K562 (cell line): ENCODE results near the gene ZDHHC8. TPM values are rescaled to one million over a fixed set of nuclear protein-coding genes. Genes with fewer than 3 reads are reported as not detected.

Experiments used
- ATAC-seq: fragments of 200-7000 bp; cut with Tn5 transposase; 3 replicates; pipeline ENCODE4 v1.9.1; 2020; ENCODE audit warnings: moderate library complexity
- BruUV-seq: library from RNA; stranded (reverse); fragments of 400-500 nt; replicated peaks from 2 replicates; lab custom pipeline; 2021; lab: Mats Ljungman, UMichigan
- CTCF ChIA-PET: fragments of 300-600 bp; formaldehyde crosslinking; extraction: SDS; loops from one replicate; lab custom pipeline; 2021; ENCODE audit warnings: low intra/inter-chr PET ratio; lab: Yijun Ruan, JAX
- POLR2A ChIA-PET: fragments of 300-600, 350-650 bp; sonication (Branson Sonifier 250); formaldehyde crosslinking; extraction: SDS; loops from one replicate; lab custom pipeline; 2021; ENCODE audit warnings: antibody characterized with exemption, inconsistent platforms; lab: Yijun Ruan, JAX
- DNase-seq, 4 experiments: peaks; one replicate each; pipeline versions ENCODE4 v3.0.0 to v3.0.0-alpha.2; 2011 to 2018; ENCODE audit warnings: low spot score in 3 of 4, mixed read lengths in 3 of 4; ENCODE audit errors: extremely low read depth in 1 of 4
- FAIRE-seq: peaks from 2 replicates; lab custom pipeline; 2011; peaks lifted over from hg19 to GRCh38; lab: Jason Lieb, UNC
- H2AFZ ChIP-seq: 2 replicates; pipeline ENCODE4 v1.6.0; 2011; ENCODE audit warnings: low read depth, low read length, control low read depth, inconsistent platforms
- H3K27ac ChIP-seq: fragments of 200-600 bp; 3 replicates; pipeline ENCODE4 v1.8.0; 2011; ENCODE audit warnings: low read depth, mild to moderate bottlenecking, control low read depth, inconsistent platforms, low read length, moderate library complexity, mixed read lengths; ENCODE audit errors: extremely low read depth
- H3K27me3 ChIP-seq, 2 experiments: fragments of 300-600 bp in 1 of 2; 2 replicates in 1 of 2; 3 replicates in 1 of 2; pipeline versions ENCODE4 v1.6.0 to v1.8.0; 2011; ENCODE audit warnings: inconsistent platforms in 2 of 2, low read length in 2 of 2, mild to moderate bottlenecking in 1 of 2, mixed read lengths in 1 of 2, moderate library complexity in 1 of 2; ENCODE audit not compliant: control insufficient read depth in 2 of 2, insufficient read depth in 2 of 2
- H3K36me3 ChIP-seq: fragments of 300-600 bp; 3 replicates; pipeline ENCODE4 v1.8.0; 2011; ENCODE audit warnings: mild to moderate bottlenecking, low read length, inconsistent platforms; ENCODE audit not compliant: control insufficient read depth, insufficient read depth
- H3K4me1 ChIP-seq, 2 experiments: fragments of 200-600 bp in 1 of 2; replicated peaks in 1 of 2; 2 replicates in 1 of 2; 3 replicates in 1 of 2; pipeline versions ENCODE4 v1.5.1 to v1.8.0; 2011; ENCODE audit warnings: inconsistent platforms in 2 of 2, low read length in 2 of 2, mild to moderate bottlenecking in 1 of 2, mixed read lengths in 1 of 2, moderate library complexity in 1 of 2; ENCODE audit not compliant: control insufficient read depth in 2 of 2, insufficient read depth in 2 of 2
- H3K4me2 ChIP-seq: 2 replicates; pipeline ENCODE4 v1.6.1; 2011; ENCODE audit warnings: low read length, control low read depth, inconsistent platforms, mixed read lengths; ENCODE audit not compliant: insufficient read depth
- H3K4me3 ChIP-seq: fragments of 200-600 bp; sonication (generic), shearing (Covaris generic); 2 replicates; pipeline ENCODE4 v1.5.1; 2016; ENCODE audit warnings: control low read depth, inconsistent platforms
- H3K79me2 ChIP-seq: fragments of 200-600 bp; 3 replicates; pipeline ENCODE4 v1.8.0; 2011; ENCODE audit warnings: low read length, inconsistent platforms; ENCODE audit not compliant: control insufficient read depth, insufficient read depth
- H3K9ac ChIP-seq, 2 experiments: 2 replicates each; pipeline versions ENCODE4 v1.6.0 to v1.6.1; 2011; ENCODE audit warnings: low read depth in 2 of 2, low read length in 2 of 2, control low read depth in 1 of 2, inconsistent platforms in 1 of 2, mild to moderate bottlenecking in 1 of 2, mixed read lengths in 1 of 2; ENCODE audit not compliant: insufficient read depth in 1 of 2
- H3K9me1 ChIP-seq: one replicate; pipeline ENCODE4 v1.6.0; 2011; ENCODE audit warnings: inconsistent platforms, mild to moderate bottlenecking, low read length, moderate library complexity; ENCODE audit not compliant: control insufficient read depth, insufficient read depth
- H3K9me3 ChIP-seq: replicated peaks from 2 replicates; pipeline ENCODE4 v1.5.1; 2011; ENCODE audit warnings: low read depth, low read length, inconsistent platforms; ENCODE audit not compliant: control insufficient read depth, insufficient read depth
- H4K20me1 ChIP-seq: replicated peaks from 2 replicates; pipeline ENCODE4 v1.6.1; 2011; ENCODE audit warnings: low read length, inconsistent platforms, mixed read lengths; ENCODE audit not compliant: control insufficient read depth, insufficient read depth
- ARNT ChIP-seq, 2 experiments: fragments of 450-650 bp; IDR thresholded peaks; 2 replicates each; pipeline ENCODE4 v1.6.1; 2016; ENCODE audit warnings: mild to moderate bottlenecking in 1 of 2
- BRCA1 ChIP-seq, 2 experiments: fragments of 450-650 bp in 1 of 2; sonication (generic) in 1 of 2; formaldehyde crosslinking in 1 of 2; IDR thresholded peaks; 2 replicates each; pipeline versions ENCODE4 v1.5.0 to v1.6.1; 2017 to 2020; ENCODE audit warnings: mild to moderate bottlenecking in 1 of 2, missing genetic modification reagents in 1 of 2
- HDAC6 ChIP-seq: IDR thresholded peaks from 2 replicates; pipeline ENCODE4 v1.6.1; 2012; ENCODE audit warnings: low read depth, mild to moderate bottlenecking, control low read depth, inconsistent platforms, low read length, moderate library complexity
- KLF13 ChIP-seq: fragments of 450-650 bp; IDR thresholded peaks from 2 replicates; pipeline ENCODE4 v1.6.1; 2016; ENCODE audit warnings: missing genetic modification characterization, low read depth, mild to moderate bottlenecking, missing compliant biosample characterization, moderate library complexity, borderline replicate concordance
- RBBP5 ChIP-seq: fragments of 200-600 bp; sonication (generic); IDR thresholded peaks from 2 replicates; pipeline ENCODE4 v1.6.1; 2012; ENCODE audit warnings: borderline replicate concordance, mild to moderate bottlenecking, low read length, control low read depth, inconsistent platforms; ENCODE audit not compliant: insufficient read depth, poor library complexity, severe bottlenecking
- RFX5 ChIP-seq: IDR thresholded peaks from 2 replicates; pipeline ENCODE4 v1.6.1; 2011; ENCODE audit warnings: low read depth, mild to moderate bottlenecking, improper control_type of control experiment, low read length
- STAG1 ChIP-seq: sonication (generic); formaldehyde crosslinking; IDR thresholded peaks from 2 replicates; pipeline ENCODE4 v1.5.0; 2020; ENCODE audit warnings: missing genetic modification reagents, borderline replicate concordance
- TEAD1 ChIP-seq, 2 experiments: fragments of 450-650 bp in 1 of 2; sonication (generic) in 1 of 2; formaldehyde crosslinking; IDR thresholded peaks; 2 replicates each; pipeline versions ENCODE4 v1.4.0 to v1.8.0; 2020 to 2022; ENCODE audit warnings: mild to moderate bottlenecking in 2 of 2, missing genetic modification reagents in 1 of 2
- TEAD4 ChIP-seq, 2 experiments: sonication (generic) in 1 of 2; formaldehyde crosslinking in 1 of 2; IDR thresholded peaks; 2 replicates each; pipeline versions ENCODE4 v1.6.1 to v1.8.0; 2012 to 2022; ENCODE audit warnings: borderline replicate concordance in 1 of 2, inconsistent platforms in 1 of 2, low read length in 1 of 2, mild to moderate bottlenecking in 1 of 2, missing genetic modification reagents in 1 of 2
- ZKSCAN1 ChIP-seq: fragments of 150-350 bp; IDR thresholded peaks from 2 replicates; pipeline ENCODE4 v1.6.1; 2016; ENCODE audit warnings: low read depth, low read length
- ZNF175 ChIP-seq: fragments of 200-800 bp; sonication (Bioruptor generic); IDR thresholded peaks from 2 replicates; pipeline ENCODE4 v1.6.1; 2016; ENCODE audit warnings: low read depth, mild to moderate bottlenecking, missing genetic modification characterization, missing compliant biosample characterization
- ZNF263 ChIP-seq: sonication (generic); formaldehyde crosslinking; IDR thresholded peaks from 2 replicates; pipeline ENCODE4 v1.8.0; 2022; ENCODE audit warnings: mild to moderate bottlenecking, missing genetic modification reagents, borderline replicate concordance
- ZSCAN29 ChIP-seq: fragments of 450-650 bp; IDR thresholded peaks from 2 replicates; pipeline ENCODE4 v1.6.1; 2017
- WGBS: fragments of 100-300 bp; shearing (Covaris generic); methylation state at CpG from one replicate; pipeline ENCODE4 v1.1.6; 2016; ENCODE audit warnings: low coverage, mixed read lengths; ENCODE audit not compliant: insufficient coverage; ENCODE audit errors: missing lambda C conversion rate; 5-methylcytosine and 5-hydroxymethylcytosine counted together
- in situ Hi-C: fragments of 300-500 bp; cut with MboI; formaldehyde crosslinking; loops from 4 replicates; pipeline ENCODE4 v1.15.0; 2018; ENCODE audit warnings: inconsistent platforms, mixed read lengths
- intact Hi-C: fragments of 100-400 bp; cut with micrococcal nuclease; formaldehyde crosslinking; loops from 2 replicates; pipeline ENCODE4 v1.14.2; 2022
- polyA plus RNA-seq, 8 experiments: library from polyadenylated mRNA; depleted of rRNA in 4 of 8; stranded (reverse) in 5 of 8; unstranded in 3 of 8; fragments of >200 nt; fragmentation: Nextera tagmentation in 2 of 8; fragmentation: Illumina TruSeq in 1 of 8; extraction: Ambion mirVana in 2 of 8; extraction: Trizol in 1 of 8; gene quantifications; 2 replicates each; pipeline versions ENCODE4 v1.2.1 to v1.2.3, GENCODE V29; 2011 to 2014; ENCODE audit warnings: inconsistent platforms in 1 of 8, missing spikeins in 1 of 8
- total RNA-seq, 7 experiments: library from RNA; depleted of rRNA in 6 of 7; stranded (reverse); fragments of >200 nt in 6 of 7; fragmentation: Illumina TruSeq in 2 of 7; extraction: Trizol in 2 of 7; gene quantifications; 2 replicates each; pipeline versions ENCODE4 v1.2.1 to v1.2.3, GENCODE V29; 2011 to 2021; ENCODE audit warnings: low replicate concordance in 1 of 7
- TF ChIP-seq, protein P1 (sequence below): sonication (generic); formaldehyde crosslinking; IDR thresholded peaks from 2 replicates; pipeline ENCODE4 v1.8.0; 2022; ENCODE audit warnings: mild to moderate bottlenecking, missing genetic modification reagents
- TF ChIP-seq, protein P2 (sequence below): sonication (generic); formaldehyde crosslinking; IDR thresholded peaks from 2 replicates; pipeline ENCODE4 v1.8.0; 2022; ENCODE audit warnings: mild to moderate bottlenecking, low read depth, missing genetic modification reagents
- TF ChIP-seq, protein P3 (sequence below): fragments of 450-650 bp; formaldehyde crosslinking; conservative IDR thresholded peaks from 2 replicates; pipeline ENCODE4 v1.4.0; 2022; ENCODE audit warnings: mild to moderate bottlenecking, missing genetic modification characterization

The ZDHHC8 gene
- total and polyA plus RNA-seq, 9 of the 15 experiments (the other 6 are each of a cell fraction or from before 2014, with no cell fraction given), result 0.04 to 109 (median 16.4) TPM

DNA sequence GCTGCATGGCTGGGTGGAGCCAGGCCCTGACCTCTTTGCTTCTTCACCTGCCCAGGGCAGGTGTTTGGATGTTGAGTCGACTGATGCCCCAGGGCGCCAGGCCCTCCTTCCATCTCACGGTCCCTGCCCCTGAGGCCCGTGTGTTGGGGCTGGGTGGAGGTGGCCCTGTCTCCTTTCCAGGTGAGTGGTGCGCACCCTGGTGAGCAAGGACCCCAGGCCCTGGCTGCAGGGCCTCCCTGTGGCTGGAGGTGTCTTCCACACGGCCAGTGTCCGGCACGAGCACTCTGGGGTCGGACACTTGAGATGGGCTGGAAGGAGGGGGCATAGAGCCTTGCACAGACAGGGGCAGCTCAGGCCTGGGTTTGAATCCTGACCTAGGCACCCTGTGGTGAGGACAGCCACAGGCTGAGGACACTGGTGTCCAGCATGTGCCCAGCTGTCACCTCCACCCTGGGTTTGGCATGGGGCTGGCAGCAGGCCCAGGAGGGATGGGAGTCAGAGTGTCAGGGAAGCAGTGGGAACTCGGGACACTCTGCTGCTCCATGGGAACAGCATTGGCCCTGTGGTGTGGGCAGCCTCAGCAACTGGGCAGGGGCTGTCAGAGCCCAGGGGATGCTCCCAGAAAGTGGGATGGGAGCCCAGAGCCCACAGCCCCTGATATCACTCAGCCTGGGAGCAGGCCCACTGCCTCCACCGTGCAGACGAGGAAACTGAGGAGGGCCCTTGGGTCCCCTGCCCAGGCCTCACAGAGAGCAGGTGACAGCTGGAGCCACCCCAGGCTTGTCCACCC lies 56.4 kb downstream of the ZDHHC8 start (continued):
- no peak for TF ChIP-seq KLF13 (tag)
- 0 out of 2 replicates have a peak, but pooled peaks have one; percentile 20 for TF ChIP-seq STAG1 (CRISPR knock-in tag)
- TF ChIP-seq BRCA1 (IDR thresholded peaks at IDR 0.05), result no peak
- TF ChIP-seq BRCA1 (CRISPR knock-in tag; IDR thresholded peaks at IDR 0.05), result 0 out of 2 replicates have a peak, but pooled peaks have one; percentile 11
- no peak for TF ChIP-seq ARNT (IDR thresholded peaks at IDR 0.05)
- TF ChIP-seq RBBP5, result peak; percentile 5
- TF ChIP-seq ZSCAN29, result no peak
- no peak for TF ChIP-seq RFX5
- peak; percentile 22; the same call in 1 of the 2 replicates for TF ChIP-seq ZNF263 (CRISPR knock-in tag)
- peak; percentile 11; the same call in 1 of the 2 replicates for TF ChIP-seq HDAC6
- no peak for TF ChIP-seq ZNF175 (CRISPR knock-in tag)

DNA sequence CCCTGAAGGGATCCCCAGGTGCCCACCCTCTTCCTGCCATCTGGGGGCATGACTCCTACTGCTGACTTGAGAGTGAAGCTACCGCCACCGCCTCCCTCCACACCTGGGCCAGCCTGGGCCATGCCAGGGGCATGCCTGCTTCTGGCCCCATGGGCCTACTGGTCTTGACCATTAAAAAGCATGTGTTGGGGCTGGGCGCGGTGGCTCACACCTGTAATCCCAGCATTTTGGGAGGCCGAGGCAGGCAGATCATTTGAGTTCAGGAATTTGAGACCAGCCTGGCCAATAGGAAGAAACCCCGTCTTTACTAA lies 56.9 kb downstream of the ZDHHC8 start:
- Histone ChIP-seq H3K27ac (no peak overlapping the region), H3K36me3 (no peaks in the 10 kb centered on the region), H3K4me1 (peaks cover 0 to 35% of the 10 kb centered on the region in 2 experiments; a peak in 2 of 5 replicates), H3K9me1 (peaks cover 3% of the 10 kb centered on the region), H4K20me1 (peaks cover 43% of the 10 kb centered on the region), H3K4me3 (no peak overlapping the region), H2AFZ (no peak overlapping the region), H3K9me3 (no peaks in the 10 kb centered on the region), H3K79me2 (no peaks in the 10 kb centered on the region), H3K4me2 (no peak overlapping the region), H3K27me3 (peaks cover 35 to 67% of the 10 kb centered on the region in 2 experiments; a peak in 4 of 5 replicates), H3K9ac (peak overlapping the region in 1 of 2 experiments; percentile 27; a peak in 2 of 4 replicates)
- ChIA-PET POLR2A (interaction anchor here (0.7 to 3.6 kb wide), 5 partner anchors 9 to 33 kb away, joined by 3 to 14 read pairs (median 4); no protein-coding TSS in a partner anchor), CTCF (no interaction called here)
- no peak for DNase-seq
- in situ Hi-C loops, result no loop called here
- intact Hi-C loops, result no loop called here
- WGBS, result 24% methylated on average over 6 of the region's 6 CpGs
- FAIRE-seq, result no peak
- ATAC-seq, result no peak
- no TSS peak for BruUV-seq
- TF ChIP-seq, protein P1, sequence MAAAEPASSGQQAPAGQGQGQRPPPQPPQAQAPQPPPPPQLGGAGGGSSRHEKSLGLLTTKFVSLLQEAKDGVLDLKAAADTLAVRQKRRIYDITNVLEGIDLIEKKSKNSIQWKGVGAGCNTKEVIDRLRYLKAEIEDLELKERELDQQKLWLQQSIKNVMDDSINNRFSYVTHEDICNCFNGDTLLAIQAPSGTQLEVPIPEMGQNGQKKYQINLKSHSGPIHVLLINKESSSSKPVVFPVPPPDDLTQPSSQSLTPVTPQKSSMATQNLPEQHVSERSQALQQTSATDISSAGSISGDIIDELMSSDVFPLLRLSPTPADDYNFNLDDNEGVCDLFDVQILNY, result no peak
- TF ChIP-seq TEAD4 (IDR thresholded peaks at IDR 0.05; ENCODE audit: low read length), result no peak
- TF ChIP-seq TEAD4 (CRISPR knock-in tag; IDR thresholded peaks at IDR 0.05; ENCODE audit: borderline replicate concordance), result 0 out of 2 replicates have a peak, but pooled peaks have one; percentile 66
- TF ChIP-seq, protein P2, sequence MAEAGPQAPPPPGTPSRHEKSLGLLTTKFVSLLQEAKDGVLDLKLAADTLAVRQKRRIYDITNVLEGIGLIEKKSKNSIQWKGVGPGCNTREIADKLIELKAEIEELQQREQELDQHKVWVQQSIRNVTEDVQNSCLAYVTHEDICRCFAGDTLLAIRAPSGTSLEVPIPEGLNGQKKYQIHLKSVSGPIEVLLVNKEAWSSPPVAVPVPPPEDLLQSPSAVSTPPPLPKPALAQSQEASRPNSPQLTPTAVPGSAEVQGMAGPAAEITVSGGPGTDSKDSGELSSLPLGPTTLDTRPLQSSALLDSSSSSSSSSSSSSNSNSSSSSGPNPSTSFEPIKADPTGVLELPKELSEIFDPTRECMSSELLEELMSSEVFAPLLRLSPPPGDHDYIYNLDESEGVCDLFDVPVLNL, result no peak
- TF ChIP-seq KLF13 (tag), result no peak
- TF ChIP-seq, protein P3, sequence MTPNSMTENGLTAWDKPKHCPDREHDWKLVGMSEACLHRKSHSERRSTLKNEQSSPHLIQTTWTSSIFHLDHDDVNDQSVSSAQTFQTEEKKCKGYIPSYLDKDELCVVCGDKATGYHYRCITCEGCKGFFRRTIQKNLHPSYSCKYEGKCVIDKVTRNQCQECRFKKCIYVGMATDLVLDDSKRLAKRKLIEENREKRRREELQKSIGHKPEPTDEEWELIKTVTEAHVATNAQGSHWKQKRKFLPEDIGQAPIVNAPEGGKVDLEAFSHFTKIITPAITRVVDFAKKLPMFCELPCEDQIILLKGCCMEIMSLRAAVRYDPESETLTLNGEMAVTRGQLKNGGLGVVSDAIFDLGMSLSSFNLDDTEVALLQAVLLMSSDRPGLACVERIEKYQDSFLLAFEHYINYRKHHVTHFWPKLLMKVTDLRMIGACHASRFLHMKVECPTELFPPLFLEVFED (CRISPR knock-in tag), result no peak
- no peak for TF ChIP-seq ZKSCAN1
- TF ChIP-seq TEAD1 (CRISPR knock-in tag; IDR thresholded peaks at IDR 0.05), result 0 out of 4 replicates have a peak, but pooled peaks of 1 of the 2 experiments have one; percentile 34
